GM13976 (cell line): ENCODE results near the gene CDCA7L.
"Not testable (repeated sequence)": the region's sequence is repeated elsewhere in the genome, so short reads cannot be mapped to it uniquely, and the experiment has no call there.

Source experiments
- DNase-seq: peaks from one replicate; pipeline ENCODE4 v3.0.0; 2012; ENCODE audit warnings: low spot score
- in situ Hi-C: fragments of 300-500 bp; cut with MboI; formaldehyde crosslinking; loops from one replicate; pipeline ENCODE4 v1.12.0; 2022; ENCODE audit warnings: low sequenced_read_pairs, mixed read lengths, inconsistent platforms; ENCODE audit not compliant: unreplicated experiment
- TF ChIP-seq, protein P1 (sequence below): IDR thresholded peaks from 2 replicates; pipeline ENCODE4 v1.5.1; 2012; ENCODE audit warnings: borderline replicate concordance, mild to moderate bottlenecking; ENCODE audit not compliant: insufficient read depth; ENCODE audit errors: extremely low read depth, missing control alignments, control extremely low read depth

The CDCA7L gene

DNA sequence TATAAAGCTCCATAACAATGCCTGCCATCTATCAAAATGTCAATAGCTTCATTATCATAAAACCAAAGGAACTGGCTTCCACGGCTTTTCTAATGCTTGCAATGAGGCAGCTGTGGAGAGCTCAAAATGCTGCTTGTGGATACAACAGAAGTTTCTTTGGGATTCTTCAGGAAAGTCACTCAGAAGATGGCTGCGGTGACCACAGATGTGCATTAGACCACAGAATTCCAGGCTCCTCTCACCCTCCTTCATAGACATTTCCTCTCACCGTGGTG is 77.2 kb downstream of the CDCA7L start:
- TF ChIP-seq, protein P1, sequence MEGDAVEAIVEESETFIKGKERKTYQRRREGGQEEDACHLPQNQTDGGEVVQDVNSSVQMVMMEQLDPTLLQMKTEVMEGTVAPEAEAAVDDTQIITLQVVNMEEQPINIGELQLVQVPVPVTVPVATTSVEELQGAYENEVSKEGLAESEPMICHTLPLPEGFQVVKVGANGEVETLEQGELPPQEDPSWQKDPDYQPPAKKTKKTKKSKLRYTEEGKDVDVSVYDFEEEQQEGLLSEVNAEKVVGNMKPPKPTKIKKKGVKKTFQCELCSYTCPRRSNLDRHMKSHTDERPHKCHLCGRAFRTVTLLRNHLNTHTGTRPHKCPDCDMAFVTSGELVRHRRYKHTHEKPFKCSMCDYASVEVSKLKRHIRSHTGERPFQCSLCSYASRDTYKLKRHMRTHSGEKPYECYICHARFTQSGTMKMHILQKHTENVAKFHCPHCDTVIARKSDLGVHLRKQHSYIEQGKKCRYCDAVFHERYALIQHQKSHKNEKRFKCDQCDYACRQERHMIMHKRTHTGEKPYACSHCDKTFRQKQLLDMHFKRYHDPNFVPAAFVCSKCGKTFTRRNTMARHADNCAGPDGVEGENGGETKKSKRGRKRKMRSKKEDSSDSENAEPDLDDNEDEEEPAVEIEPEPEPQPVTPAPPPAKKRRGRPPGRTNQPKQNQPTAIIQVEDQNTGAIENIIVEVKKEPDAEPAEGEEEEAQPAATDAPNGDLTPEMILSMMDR, result no peak
- in situ Hi-C loops, result no loop called here
- DNase-seq, result no peak

DNA sequence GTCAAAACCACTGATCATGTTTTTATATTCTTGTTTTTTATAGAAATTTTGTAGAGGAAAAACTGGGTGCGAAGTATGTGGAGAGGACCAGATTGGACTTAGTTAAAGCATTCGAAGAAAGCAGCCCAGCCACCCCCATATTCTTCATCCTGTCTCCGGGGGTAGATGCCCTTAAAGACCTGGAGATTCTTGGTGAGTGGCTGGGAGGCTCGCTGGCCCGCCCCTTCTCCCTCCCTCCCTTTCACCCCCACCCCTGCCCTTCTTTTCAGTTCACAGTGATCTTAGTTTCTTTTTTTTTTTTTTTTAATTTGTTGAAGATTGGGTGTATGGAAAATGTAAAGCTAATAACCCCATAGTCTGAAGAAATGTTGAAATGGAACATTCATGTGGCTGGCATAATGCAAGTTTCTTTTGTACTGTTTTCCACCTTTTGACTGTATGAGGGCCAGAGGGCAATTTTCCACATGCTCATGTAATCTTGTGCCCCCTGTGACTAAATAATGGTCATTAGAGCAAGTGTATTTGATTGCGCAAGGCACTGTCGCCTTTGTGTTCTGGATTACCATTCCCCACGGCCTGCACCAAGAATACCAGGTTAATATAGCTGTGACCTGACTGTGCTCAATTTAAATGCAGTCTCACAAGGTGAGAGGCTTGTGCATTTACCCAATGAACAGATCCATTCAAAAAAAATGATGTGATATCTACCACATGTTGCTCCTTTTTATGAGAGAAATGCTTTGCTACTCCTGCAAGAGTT is 77.7 kb downstream of the CDCA7L start:
- TF ChIP-seq, protein P1, result no peak
- in situ Hi-C loops, result no loop called here
- no peak for DNase-seq

DNA sequence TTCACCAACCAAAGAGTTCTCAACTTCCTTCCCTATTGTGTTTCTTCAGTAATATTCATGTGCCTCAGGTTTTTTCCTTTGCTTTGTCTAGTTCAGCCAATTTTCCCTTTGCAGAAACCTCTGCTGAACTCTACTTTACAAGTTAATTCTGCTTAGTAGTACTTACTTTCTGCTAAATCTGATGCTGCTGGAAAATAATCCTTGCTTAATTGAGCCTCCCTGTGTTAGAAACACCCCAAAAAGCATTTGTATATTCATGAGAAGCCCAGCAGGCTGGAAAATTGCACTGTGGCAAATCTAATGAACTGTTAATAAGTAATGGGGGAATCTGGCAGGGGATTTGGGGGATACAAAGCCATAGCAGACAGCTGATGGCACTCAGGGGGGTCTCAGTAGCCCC is 78.5 kb downstream of the CDCA7L start:
- in situ Hi-C loops, result no loop called here
- TF ChIP-seq, protein P1, result no peak
- no peak for DNase-seq

DNA sequence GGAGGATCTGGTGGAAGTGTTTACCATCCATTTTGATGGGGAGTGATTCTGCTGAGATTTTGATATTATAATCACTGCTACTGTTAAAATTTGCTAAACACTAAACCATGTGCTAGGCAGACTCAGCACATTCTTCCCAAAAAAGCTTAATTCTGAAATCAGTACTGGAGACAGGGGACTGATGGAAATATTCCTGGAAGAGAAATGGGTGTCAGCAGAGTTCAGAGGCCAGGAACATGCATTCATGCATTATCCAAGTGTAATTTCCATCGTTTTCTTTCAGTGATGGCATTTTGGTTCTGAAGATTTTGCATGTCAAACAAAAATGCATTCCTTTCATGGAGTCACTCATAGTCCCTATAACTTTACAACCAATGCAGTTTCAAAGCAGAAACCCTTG is 79.0 kb downstream of the CDCA7L start:
- DNase-seq, result no peak
- in situ Hi-C loops, result no loop called here
- TF ChIP-seq, protein P1, result no peak

DNA sequence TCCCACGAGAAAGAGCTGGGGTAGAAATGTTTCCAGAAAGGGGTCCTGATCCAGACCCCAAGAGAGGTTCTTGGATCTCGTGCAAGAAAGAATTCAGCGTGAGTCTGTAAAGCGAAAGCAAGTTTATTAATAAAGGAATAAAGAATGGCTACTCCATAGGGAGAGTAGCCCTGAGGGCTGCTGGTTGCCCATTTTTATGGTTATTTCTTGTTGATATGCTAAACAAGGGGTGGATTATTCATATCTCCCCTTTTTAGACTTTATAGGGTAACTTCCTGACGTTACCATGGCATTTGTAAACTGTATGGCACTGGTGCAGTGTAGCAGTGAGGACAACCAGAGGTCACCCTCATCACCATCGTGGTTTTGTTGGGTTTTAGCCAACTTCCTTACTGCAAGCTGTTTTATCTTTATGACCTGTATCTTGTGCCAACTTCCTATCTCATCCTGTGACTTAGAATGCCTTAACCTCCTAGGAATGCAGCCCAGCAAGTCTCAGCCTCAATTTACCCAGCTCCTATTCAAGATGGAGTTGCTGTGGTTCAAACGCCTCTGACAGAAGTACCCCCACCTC is 80.0 kb downstream of the CDCA7L start:
- DNase-seq, in situ Hi-C loops: not testable (repeated sequence)

DNA sequence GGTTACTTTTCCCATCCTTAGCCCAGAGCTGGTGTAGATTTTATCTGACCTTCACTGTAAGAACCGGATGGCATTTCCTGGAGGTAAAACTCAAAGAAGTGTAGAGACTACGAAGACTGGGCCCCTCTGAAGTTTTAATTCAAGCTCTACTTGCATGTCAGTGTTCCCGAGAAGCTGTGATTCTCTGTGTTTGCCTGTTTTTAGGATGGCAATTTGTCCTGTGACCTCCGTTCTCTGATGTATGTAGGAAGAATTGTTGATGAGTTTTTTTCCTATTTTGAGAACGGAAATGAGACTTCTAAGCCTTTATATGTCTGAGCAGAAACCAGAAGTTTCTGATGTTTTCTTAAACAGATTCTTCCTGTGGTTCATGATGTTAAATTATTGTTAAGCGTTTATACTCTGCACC is 94.1 kb downstream of the CDCA7L start:
- in situ Hi-C loops, result no loop called here

More for the DNA sequence above, 94.1 kb downstream of the CDCA7L start:
- TF ChIP-seq, protein P1, result no peak
- DNase-seq, result no peak
